GM18526 (cell line): ENCODE data around the gene PIWIL1.

Experiments
- POLR2A ChIP-seq: IDR thresholded peaks from 3 replicates; pipeline ENCODE4 v1.6.1; 2011; ENCODE audit not compliant: insufficient read length; ENCODE audit errors: extremely low read depth

Gene PIWIL1

DNA sequence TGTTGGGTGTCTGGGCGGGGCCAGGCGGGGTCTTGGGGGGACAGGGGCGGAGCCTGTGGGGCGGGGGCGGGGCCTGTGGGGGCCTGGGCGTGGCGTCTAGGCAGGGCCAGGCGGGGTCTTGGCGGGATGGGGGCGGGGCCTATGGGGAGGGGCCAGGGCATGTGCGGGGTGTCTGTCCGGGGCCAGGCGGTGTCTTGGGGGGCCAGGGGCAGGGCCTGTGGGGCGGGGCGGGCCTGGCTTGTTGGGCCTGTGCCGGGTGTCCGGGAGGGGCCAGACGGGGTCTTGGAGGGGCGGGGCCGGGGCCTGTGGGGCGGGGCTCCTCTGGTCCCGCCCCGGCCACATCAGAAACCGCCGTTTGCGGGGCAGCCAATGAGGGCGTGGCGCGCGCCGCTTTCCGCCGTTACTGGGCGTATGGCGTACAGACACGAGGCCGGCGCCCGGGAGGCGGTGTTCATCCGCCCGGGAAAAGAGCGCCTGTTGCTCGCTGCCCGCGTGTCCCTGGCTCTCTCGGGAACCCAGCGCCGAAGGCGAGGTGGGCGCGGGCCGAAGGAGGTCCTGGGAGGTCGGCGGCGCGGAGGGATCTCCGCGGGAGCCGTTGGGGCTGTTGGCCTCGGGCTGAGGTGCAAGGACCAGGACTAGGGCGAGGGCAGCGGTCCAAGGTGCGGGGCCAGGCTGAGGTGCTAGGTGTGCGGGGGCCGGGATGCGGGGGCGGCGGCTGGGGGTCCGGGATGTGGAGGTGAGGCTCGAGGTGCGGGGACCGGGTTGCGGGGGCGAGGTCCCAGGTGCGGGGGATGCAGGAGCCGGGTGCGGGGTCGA, at the start of gene PIWIL1:
TSS of gene PIWIL1 (plus strand) at position 400 of the 816 bp plus-strand sequence. CDS start 4,705 bp downstream, outside the sequence.
- no peak for TF ChIP-seq POLR2A

DNA sequence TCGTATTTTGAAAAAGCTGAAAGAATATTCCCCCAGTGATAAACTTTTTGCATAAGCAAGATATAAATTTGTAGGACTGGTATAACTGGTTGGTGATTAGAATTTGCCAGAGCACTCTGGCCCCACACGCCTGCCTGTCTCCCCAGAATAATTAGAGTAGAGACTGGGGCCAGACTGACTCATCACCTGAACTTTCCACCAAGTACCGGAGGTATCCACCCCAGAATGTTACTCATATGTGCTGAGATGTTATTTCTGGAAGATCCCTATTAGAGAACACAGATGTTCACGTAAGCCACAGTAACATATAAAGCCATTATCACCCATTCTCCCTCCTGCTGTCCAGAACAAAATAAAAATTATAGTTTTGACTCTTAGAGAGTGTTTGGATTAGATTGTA, 49.5 kb upstream of the PIWIL1 start:
- no peak for TF ChIP-seq POLR2A

DNA sequence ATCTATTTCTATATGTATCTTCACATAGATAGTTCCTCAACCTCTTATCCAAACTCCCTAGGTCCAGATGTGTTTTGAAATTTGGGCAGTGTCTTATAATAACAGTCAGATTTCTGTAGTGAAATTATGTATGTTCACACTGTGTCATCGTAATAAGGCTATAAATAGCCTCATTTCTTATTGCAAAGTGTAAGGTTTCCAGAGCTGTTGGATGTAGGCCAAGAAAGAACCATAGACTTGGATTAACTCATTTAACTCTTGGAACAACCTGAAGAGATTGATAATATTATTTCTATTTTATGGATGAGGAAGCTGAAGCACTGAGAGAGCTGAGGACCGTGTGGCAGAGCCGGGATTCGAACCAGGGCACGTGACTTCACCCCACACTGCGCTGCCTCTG, 49.0 kb upstream of the PIWIL1 start:
- TF ChIP-seq POLR2A = no peak

DNA sequence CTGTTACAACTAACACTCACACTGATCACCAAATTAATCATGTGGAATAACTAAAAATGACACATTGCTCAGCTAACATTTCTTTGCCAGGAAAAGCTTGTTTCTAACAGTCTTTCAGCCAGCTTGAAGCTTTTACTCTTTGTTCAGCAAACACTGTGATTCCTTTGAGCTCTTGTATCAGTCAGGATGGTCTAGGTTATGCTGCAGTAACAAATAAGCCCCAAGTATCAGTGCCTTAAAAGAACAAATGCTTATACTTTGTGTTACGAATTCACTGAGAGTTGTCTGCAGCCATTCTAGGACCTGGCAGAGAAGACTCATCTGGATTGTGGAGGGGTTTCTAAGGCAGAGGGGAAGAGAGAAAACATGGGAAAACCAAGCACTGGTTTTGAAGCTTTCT, 47.6 kb upstream of the PIWIL1 start:
- TF ChIP-seq POLR2A = no peak

DNA sequence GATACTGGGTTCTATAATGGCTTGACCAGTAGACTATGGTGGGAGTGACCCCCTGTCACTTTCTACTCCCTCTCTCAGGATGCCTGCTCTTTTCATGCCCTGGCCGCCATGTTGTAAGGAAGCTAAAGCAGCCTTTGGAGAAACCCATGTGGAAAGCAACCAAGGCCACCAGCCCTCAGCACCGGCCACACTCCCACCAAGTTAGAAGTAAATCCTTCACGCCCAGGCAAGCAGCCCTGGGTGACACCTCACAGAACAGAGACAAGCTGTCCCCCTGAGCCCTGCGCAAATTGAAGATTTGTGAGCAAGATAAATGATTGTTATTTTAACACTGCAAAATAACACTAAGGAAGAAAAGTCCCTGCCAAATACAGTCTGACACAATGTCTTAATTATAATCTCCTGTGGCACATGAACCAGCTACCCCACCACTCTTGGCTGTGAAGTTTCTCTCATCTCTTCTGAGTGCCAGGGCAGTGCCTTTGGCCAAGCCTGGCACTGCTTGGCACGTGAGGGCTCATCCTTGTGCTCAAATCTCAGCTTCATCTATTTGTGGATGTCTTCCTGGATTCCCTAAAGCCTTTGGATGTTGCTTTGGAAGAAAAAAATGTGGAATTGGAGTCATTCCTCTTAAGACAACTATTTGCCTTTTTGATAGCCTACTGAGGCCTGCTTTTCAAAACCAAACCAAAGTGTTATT, 39.2 kb upstream of the PIWIL1 start:
- no peak for TF ChIP-seq POLR2A

DNA sequence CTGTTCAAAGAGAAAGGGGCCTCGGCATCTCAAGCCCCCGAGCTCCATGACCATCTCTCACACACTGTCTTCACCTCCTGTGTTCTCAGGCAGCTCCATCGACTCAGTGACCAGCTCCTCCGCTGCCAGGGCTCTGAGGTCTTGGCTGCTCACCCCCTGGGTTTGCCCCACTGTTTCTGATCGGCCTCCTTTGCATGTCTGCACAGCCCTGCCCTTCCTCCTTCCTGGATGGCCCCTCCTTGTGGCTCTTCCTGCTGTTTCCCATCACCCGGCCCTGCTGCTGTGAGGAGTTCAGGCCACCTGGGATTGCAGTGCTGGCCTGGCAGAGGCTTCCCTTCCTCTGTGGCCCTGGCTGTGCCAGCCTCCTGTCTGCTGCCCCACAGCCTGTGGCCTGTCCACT, 38.1 kb upstream of the PIWIL1 start:
- no peak for TF ChIP-seq POLR2A

DNA sequence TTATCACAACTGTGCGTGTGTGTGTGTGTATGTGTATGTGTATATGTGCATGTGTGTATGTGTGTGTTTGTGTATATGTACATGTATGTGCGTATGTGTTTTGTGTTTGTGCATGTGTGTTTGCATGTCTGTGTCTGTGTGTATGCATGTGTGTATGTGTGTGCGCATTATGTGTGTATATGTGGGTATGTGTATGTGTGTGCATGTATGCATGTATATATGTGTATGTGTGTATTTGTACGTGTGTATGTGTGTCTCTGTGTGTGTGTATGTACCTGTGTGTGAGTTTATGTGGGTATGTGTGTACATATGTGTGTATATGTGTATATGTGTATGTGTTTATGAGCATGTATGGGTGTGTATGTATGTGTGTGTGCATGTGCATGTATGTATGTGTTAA, 37.6 kb upstream of the PIWIL1 start:
- no peak for TF ChIP-seq POLR2A

DNA sequence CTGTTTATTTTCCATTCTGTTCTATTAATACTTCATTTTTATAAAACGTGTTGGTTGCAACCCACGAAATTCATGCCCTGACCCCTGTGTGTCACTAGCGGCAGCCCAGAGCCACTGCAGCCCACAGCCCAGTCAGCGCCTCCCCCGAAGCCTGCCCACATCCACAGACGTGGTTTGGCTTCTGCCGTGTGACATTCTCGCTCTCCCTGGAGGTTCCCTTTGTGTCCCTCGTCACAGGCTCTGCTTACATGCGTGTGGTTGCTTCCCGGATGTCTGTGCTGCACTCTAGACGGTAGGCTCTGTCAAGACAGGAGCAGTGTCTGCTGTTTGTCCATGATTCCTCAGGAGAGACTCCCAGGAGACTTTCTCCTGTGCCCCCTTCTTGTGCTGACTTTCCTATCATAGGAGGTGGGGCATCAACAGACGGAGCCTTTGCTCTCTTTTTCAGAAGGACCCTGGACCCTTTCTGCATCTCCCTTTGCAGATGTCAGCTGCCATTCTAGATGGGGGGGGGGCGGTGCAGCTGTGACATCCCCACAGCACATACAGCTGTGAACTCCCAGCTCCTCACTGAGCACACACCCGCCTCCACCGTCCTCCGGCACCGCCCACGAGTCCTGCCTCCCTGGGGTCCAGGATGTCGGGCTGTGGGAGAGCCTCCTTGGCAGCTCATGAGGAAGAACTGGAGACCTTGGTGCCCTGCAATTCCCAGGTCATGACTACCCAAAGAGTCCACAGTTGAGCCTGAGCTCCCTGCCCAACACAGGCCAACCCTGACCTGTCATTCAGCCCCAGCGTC, 36.8 kb upstream of the PIWIL1 start:
- TF ChIP-seq POLR2A = no peak

DNA sequence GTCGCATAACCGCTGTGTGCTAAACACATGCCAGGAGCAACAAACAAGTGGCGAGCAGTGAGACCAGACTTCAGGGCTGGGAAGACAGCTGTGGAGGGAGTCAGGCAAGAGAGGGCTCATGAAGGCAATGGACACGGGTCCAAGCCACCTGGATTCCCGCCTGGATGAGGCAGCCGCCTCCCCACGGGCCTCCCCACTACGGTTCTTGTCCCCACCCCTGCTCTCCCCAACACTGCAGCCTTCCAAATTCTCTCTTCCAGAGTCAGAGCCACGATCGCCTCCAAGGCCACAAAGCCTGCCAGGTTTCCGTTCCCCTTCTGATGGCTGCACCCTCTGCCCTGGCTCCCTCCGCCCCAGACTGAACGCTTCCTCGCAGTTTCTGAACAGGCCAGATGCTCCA, 36.1 kb upstream of the PIWIL1 start:
- no peak for TF ChIP-seq POLR2A

DNA sequence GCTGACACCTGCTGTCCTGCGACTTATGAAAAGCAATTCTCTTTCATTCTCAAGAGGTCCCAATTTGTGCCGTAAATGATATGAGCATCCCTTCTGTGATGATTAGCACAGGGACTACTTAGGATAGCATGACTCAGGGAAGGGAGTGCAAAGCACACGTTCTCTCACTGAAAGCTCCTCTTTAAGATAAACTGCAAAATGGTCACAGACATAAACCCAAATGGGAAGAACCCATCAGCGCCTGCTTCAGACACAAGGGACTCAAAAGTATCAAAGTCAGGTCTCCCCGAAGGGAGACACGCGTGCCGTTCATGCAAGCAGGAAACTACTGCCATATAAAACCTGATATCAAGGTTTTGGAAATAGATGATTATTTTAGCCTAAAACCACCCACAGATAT, 33.9 kb upstream of the PIWIL1 start:
- no peak for TF ChIP-seq POLR2A

DNA sequence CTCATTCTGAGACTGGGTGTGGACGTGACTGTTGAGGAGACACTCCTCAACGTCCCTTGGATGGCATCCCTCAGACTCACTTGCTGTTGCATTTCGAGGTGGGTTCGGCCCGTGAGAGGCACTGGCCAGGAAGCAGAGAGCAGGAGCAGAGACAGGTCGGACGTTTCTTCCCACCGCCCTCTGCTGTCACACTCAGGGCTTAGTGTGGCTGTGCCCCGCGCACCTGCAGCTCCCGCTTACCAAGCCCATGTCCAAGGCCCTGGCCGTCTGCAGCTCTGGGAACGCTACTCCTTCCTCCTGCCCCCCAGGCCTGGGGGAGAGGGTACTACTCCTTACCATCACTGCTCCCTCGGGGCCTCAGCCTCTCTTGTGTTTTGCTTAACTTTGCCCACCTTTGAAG, 29.8 kb upstream of the PIWIL1 start:
- TF ChIP-seq POLR2A = no peak

DNA sequence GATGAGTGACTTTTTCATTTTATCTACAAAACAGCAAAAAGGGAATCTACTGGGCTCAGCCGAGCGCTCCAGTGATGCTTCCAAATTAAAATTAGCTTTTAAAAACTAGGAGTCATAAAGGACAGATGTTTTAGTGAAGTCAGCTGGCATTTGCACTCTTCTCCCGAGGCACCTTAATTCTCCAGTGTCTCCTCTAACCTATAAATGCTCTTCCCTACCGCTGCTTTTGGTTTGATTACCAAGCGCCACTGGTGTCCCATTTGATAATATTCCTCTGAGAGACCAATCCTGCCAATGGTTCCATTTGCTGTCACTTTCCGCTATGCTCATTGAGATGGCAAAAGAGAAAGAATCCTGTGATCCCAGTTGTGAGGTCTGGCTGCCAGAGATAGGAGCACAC, 29.3 kb upstream of the PIWIL1 start:
- TF ChIP-seq POLR2A = no peak

DNA sequence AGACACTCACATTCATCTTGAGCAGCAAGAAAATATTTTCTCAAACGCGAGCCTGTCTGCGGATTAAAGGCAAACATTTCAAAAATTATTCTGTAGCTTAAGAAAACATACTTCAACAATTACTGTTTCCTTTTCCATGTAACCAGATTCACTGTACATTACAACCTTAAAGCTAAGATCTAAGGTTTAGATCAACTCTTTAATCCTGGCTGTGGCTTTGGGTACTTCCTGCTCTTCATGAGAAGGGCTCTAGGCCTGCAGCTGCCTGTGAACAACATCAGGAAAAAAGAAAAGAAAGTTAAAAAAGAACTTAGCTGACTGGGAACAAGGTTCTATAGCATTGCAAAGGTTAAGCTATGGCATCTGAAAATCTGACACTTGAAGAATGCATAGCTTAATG, 21.4 kb upstream of the PIWIL1 start:
- no peak for TF ChIP-seq POLR2A

DNA sequence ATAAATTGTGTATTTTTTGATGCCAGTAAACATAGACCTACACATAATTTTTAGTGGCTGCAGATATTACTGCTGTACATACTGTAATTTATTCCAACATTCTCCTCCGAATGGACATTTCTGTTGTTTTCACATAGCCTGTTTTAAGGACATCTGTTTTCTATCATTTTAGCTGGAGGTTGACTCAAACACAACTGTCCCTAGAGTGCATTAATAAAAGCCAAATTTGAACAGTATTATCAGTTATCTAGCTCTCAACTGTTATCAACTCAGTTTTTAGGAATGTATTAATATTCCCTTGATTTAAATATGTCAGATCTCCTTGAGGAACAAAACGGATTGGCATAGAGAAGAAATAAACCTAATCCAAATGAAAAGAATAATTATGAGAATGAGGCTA, 17.2 kb upstream of the PIWIL1 start:
- no peak for TF ChIP-seq POLR2A

DNA sequence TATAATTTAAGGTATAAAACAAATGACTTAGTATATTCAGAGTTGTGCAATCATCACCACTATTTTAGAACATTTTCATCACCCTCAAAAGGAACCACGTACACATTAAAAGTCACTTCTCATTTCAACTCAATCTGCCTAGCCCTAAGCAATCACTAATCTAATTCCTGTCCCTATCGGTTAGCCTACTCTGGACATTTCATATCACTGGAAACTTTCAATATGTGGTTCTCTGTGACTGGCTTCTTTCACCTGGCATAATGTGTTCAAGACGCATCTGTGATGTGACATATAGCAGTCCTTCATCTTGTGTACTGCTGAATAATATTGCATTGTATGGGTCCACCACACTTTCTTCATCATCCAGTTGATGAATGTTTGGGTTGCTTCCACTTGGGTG, 15.4 kb upstream of the PIWIL1 start:
- no peak for TF ChIP-seq POLR2A

DNA sequence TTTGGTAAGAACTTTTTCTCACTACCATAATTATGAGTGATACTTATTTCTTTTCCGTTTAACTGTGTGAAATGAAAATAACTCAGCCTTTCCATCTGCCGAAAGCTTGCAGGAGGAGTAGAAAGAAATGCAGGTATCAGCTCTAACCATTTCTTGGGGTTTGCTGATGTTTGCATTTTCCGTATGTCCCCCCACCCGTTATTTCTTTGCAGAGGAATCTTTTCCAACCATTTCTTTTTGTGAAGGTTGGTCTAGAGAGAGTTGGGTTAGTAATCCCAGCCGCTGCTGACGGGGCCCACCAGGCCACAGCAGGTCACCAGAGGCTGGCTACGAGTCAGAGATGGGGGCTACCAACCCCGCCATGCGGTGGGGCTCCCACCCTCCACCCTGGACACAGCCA, 7.0 kb upstream of the PIWIL1 start:
- no peak for TF ChIP-seq POLR2A

DNA sequence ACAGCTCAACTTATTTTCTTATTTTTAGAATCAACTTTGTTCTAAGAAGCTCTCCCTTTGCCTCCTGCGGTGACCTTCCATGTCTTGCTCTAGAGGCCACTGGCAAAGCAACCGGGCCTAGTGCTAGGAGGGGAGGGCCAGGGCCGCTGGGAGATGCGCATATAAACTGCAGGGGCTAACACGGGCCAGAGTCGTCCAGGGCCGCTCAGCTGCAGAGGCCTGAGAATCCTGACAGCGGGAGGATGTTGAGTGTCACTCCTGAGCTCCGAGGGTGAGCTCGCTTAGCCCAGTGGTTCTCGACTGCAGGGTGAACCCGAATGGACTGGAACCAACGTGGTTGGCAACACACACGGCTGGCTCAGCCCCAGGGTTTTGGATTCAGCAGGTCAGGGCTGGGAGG, 6.5 kb upstream of the PIWIL1 start:
- TF ChIP-seq POLR2A = no peak

DNA sequence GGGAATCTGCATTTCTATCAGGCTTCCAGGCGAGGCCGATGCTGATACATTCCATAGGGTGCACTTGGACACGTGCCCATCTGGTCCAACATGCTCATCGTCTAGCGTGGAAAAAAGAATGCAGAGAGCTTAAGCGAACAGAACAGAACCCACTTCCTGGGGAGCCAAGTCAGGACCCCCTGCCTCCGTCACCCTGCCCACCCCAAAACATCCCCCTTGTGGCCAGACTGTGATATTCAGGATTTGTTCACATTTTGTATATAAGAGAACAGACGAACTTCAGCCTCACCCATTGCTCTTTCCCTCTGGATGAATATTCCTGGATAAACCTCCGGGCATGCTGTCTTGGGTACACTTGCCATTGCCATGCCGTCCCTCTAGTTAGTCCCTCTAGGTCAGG, 4.3 kb upstream of the PIWIL1 start:
- TF ChIP-seq POLR2A = no peak
